8988T (cell line): Measurements from ENCODE around the gene HERPUD2.
"Not testable (repeated sequence)": the region's sequence is repeated elsewhere in the genome, so short reads cannot be mapped to it uniquely, and the experiment has no call there.

Experiments used
- DNase-seq: peaks from one replicate; pipeline ENCODE4 v3.0.0; 2011

HERPUD2 gene

GRCh38 chr7:35676211-35676610 lies 18.7 kb downstream of the HERPUD2 start:
- DNase-seq = no peak

DNA sequence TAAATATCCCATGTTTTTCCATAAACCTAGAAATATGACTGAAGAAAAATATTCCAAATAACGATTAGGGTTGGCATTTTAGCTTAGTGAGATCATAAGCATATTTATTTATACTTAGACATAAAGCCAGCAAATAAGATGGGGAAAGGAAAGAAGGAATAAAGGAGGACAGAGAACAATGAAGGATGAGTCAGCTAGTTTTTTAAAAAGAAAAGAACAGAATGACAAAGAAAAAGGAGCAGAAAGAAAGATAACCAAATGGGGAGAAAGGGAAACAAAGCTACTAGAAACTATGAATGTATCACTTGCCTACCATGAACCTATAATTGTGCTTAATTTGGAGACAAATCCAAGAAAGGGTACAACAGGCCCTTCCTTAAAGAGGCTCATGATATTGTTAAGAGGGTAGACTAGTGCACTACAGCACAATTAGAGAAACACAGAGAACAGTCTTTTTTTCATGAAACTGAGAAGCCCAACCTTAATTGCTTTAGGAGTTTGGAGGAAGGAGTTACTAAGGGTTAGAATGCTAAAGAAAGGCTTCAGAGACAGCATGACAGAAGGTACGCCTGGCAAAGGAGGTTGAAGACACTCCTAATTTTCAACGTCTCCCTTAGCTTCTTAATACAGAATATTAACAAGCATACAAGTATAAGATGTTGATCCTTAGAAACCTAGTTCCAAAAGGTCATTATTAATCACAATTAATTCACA lies 23.9 kb downstream of the HERPUD2 start:
- DNase-seq = no peak

GRCh38 chr7:35660411-35660810 lies 34.5 kb downstream of the HERPUD2 start:
- not testable (repeated sequence) for DNase-seq

DNA sequence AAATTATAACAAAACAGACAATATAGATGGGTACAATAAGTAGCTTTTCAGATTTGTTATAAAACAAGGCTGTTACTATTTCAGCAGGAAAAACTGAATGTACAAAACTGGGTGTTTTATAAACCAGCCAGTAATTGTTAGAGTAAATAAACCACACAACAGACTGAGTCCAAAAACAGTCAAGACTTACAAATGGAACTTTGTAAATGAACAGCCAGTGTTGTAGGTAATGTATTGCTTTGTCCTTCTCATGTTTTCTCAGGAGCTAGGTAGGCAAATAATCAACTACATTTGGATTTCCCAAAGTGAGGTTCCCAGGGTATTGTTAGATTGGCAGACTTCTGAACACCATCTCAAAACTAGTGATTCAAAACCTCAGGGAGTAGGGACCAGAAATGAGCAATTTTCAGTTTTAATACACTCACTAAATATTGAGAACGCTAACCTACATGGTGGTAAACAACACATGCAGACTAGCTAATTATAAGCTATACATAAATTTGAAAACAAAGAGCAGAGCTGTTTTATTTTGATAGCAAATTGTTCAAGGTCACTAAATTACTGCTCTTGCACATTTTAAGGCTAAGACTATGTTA lies 36.2 kb downstream of the HERPUD2 start:
- DNase-seq = no peak

DNA sequence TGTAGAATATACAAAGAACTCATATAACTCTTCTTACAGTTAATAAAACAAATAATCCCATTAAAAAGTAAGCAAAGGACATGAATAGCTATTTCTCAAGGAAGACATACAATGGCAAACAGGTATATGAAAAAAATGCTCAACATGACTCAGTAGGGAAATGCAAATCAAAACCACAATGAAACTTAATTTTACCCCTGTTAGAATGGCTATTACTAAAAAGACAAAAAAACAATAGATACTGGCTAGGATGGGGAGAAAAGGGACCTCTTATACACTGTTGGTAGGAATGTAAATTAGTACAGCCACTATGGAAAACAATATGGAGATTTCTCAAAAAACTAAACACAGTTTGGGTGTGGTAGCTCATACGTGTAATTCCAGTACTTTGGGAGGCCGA lies 37.8 kb downstream of the HERPUD2 start:
- no peak for DNase-seq

DNA sequence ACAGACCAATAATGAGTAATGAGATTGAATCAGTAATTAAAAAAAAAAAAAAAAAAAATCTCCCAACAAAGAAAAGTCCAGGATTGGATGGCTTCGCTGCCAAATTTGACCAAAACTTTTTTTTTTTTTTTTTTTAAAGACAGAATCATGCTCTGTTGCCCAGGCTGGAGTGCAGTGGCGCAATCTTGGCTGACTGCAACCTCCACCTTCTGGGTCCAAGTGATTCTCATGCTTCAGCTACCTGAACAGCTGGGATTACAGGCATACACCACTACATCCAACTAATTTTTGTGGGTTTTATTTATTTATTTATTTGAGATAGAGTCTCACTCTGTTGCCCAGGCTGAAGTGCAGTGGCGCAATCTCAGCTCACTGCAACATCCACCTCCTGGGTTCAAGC lies 40.4 kb downstream of the HERPUD2 start:
- not testable (repeated sequence) for DNase-seq

- DNase-seq = no peak
Observed at GRCh38 chr7:35652124-35652523, 42.8 kb downstream of the HERPUD2 start.

DNA sequence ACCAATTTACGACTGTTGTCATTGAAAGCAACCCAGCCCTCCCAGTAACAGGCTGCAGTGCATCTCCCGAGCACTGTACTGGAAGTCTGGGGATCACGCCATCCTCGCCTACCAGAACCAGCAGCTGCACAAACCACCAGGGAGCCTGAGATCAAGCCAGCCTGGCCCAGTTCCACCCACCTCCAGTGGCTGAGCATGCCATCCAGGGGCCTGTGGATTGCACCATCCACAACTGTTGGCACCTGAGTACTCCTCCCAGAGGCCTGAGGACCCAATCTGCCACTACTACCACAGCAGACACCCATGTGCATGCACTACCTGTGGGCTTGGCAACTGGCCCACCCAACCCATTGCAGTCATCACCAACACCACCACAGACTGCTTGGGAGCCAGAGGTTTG lies 44.2 kb downstream of the HERPUD2 start:
- no peak for DNase-seq

- DNase-seq = no peak
Observed at GRCh38 chr7:35649711-35650110, 45.2 kb downstream of the HERPUD2 start.

GRCh38 chr7:35648367-35648766 lies 46.6 kb downstream of the HERPUD2 start:
- DNase-seq = no peak

DNA sequence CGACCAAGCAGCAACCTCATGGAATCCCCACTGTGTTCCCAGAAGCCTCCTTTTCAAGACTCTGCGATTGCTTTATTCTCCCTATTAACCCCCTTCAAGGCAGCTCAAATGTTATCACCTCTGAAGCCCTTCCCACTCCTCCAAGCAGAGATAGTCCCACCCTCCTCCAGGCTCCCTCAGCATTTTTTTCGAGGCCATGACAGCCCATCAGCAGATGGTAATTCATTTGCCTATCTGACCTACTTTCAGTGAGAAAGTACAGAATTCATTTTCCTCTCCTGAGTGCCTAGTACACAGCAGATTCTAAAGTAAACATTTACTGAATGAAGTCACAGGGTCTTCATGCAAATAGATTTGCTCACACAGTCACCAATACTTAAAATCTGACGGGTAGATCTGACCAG lies 47.8 kb downstream of the HERPUD2 start:
- DNase-seq = no peak

DNA sequence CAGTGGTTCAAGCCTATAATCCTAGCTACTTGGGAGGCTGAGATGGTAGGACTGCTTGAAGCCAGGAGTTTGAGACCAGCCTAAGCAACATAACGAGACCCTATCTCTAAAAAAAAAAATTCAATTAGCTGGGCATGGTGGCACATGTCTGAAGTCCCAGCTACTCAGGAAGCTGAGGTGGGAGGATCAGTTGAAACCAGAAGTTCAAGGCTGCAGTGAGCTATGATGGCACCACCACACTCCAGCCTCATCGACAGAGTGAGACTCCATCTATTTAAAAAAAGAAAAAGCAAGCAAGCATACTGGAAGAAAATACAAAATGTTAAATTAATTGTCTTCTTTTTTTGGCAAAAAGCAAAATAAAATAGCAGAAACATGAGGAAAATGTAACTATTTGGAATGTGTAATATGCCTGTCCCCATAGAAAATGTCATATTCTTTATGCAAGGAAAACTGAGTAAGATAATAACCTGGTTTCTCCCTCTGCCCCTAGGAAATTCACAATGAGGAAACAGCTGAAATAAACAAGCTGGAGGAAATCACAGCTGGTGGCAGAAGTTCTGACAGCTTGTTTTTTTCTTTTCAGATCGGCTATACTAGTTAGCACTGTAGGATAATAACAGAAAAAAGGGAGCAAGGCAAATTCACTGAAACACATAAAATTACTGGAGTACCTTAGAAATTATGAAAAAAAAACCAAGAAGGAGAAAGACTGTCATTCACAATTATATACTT lies 48.5 kb downstream of the HERPUD2 start:
- DNase-seq = no peak

- no peak for DNase-seq
Observed at GRCh38 chr7:35645691-35646090, 49.2 kb downstream of the HERPUD2 start.

DNA sequence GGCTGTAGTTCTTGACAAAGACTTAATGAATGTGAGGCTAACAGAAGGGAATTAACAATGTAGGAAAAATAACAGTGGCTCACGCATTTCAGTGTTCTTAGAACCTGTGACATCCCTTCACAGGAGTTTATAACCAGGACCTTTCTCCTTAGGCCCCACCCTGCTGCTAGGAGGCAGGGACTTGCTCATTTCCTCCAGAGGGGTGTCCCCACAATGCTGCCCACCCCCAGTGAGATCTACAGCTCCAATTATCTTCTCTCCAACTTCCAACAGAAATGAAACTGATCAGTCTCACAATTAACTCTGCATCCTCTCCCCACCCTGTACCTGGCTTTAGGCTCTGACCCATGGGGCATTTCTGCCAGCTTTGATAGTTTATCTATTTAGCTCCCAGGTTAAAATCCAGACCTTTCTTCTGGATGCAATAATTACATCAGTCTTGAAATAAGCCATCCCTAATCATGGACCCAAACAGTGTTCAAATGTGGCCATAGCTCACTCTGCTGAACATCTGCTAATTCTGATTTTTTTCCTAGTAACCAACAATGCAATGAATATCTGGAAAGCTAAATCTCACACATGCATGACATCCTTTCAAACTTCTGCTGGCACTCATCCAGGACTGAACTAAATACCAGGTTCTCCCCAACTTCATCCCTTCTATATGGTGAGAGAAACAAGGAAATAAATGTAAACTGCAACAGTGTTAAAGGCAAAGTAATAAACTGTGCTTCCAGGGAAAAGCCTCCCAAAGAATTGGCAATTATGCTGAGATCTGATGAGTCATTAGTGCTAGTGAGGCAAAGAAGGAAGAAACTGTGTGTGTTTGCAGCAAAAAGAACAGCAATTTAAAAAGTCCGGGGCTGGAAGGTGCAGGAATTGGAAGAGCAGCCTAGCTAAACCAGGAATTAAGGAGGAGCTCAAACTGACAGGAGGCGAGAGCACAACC lies 64.6 kb downstream of the HERPUD2 start:
- DNase-seq = no peak

DNA sequence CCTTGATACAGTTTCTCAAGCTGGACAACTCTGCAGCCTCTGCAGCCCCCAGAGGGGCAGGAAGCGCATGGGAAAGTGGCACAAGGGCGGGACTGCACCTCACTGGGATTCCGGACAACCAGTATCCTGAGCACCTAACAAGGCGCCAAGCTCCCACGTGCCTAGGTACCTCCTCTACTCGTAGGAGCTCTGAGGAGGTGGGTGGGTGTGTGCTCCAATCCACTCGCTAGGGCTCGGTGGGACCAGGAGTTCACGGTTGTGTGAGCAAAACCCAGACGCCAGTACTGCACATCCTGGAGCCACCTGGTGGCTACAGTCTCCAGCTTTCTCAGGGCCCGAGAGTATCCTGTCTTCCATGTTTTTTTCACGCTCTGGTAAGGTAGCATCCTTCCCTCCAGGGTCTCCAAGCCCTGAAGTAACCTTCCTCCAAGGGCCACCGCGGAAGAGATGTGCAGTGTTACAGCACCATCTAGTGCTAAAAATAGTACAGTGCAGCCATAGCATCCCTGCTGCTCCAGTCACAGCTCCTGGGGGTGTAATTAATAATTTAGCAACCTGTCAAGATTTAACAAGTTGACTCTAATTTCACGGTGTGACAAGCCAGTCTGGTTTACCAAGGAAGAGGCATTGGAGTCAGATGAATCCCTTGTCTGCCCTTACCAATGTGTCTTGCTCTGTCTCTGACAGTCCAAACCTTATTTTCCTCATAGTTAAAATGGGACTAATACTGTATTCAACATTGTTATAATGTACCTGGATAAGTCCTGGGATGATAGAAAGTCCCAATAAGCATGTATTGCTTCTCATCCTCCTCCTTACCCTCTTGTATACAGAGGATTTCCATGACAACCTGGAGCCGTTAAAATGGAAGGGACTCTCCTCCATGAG lies 70.4 kb downstream of the HERPUD2 start:
- peak; percentile 14 for DNase-seq

GRCh38 chr7:35623381-35623780 lies 71.6 kb downstream of the HERPUD2 start:
- DNase-seq = no peak

- no peak for DNase-seq
Observed at GRCh38 chr7:35619863-35620262, 75.1 kb downstream of the HERPUD2 start.

DNA sequence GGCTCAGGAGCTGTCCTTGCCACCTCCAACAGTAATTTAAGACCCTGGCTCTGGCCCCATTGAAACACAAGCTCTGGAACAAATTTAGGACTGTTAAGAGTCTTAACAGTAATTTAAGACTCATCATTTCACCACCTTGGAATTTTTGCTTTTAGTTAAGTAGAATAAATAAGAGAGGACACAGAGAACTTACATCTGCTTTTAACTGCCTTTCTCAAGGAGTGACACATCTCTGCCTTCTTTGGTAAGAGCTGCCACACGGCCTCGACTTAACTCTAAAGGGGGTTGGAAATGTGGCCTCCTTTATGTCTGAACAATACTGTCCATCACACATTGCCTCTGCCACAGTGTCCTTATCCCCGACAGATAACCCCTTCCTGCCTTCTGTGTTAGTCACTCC lies 77.9 kb downstream of the HERPUD2 start:
- DNase-seq = no peak

- DNase-seq = no peak
Observed at GRCh38 chr7:35613150-35613549, 81.8 kb downstream of the HERPUD2 start.

DNA sequence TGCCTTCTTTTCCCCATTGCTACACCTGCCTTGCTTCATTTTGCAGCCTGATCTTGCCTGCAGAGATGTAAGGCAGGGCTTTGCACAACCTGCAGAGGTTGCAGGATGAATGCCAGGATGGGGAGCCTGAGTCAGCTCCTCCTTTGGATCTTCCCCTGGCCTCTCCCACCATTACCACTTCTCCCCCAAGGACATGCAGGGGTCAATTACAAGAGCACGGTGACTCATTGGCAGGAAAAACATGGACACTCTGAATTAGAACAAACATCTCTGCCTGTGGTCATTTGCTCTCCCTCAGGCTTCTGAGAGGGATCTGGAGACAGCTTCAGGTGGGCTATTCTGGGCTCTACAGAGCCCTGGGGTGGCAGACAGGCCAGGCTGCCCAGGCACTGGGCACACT lies 89.2 kb downstream of the HERPUD2 start:
- no peak for DNase-seq

DNA sequence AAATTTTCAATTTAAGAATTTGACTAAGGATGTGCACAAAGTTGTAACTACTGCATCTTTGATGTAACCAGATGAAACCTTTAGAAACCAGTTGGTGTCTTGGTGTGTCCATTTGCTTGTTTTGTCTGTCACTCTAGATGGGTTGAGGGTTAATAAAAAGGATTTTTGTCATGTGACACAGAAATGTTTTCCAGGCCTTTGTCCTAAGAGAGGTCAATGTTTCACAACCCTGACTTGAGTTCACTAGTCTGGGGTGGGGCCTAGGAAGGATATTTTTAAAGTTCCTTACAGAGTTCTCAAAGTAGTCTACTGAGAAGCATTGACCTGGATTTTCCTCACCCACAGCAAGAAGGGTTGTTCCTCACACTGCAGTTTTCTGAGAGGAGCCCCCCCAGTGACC lies 90.3 kb downstream of the HERPUD2 start:
- no peak for DNase-seq

DNA sequence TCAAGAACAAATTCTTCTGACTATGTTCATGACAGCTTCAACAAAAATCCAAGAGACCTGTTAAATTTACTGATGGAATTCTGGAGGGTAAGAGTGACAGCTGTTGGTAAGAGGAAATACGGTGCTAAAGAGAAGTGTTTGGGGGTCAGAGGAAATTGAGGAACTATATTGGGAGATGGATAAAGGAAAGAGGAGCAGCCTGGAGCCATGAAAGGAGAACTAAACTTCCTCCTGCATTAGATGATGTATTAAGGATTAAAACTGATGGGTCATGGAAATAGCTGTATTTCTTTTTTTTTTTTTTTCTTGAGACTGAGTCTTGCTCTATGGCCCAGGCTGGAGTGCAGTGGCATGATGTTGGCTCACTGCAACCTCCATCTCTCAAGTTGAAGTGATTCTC lies 95.3 kb downstream of the HERPUD2 start:
- DNase-seq = no peak
